SK-N-SH treated with all-trans-retinoic acid at 6 μM for 48 hours (cell line): ENCODE data around the gene LAMA2.

ENCODE experiments used
- ATAC-seq: fragments of 200-7000 bp; cut with Tn5 transposase; 3 replicates; pipeline ENCODE4 v1.9.1; 2020; ENCODE audit warnings: mild to moderate bottlenecking, moderate library complexity
- ARNTL ChIP-seq: fragments of 450-650 bp; formaldehyde crosslinking; IDR thresholded peaks from 2 replicates; pipeline ENCODE4 v1.5.0; 2020; ENCODE audit warnings: low read depth, mild to moderate bottlenecking, moderate library complexity, borderline replicate concordance
- BACH2 ChIP-seq: fragments of 250-450 bp; sonication (Bioruptor Pico); IDR thresholded peaks from 2 replicates; pipeline ENCODE4 v1.9.0; 2021; ENCODE audit warnings: mild to moderate bottlenecking, borderline replicate concordance
- CSDC2 ChIP-seq: fragments of 250-450 bp; sonication (Bioruptor Pico); IDR thresholded peaks from 2 replicates; pipeline ENCODE4 v1.5.0; 2020; ENCODE audit warnings: mild to moderate bottlenecking, moderate library complexity
- ESRRG ChIP-seq: fragments of 250-450 bp; sonication (Bioruptor Pico); IDR thresholded peaks from 2 replicates; pipeline ENCODE4 v1.6.1; 2021; ENCODE audit warnings: mild to moderate bottlenecking
- GLIS3 ChIP-seq: fragments of 250-450 bp; sonication (Bioruptor Pico); IDR thresholded peaks from 2 replicates; pipeline ENCODE4 v1.5.0; 2020; ENCODE audit warnings: mild to moderate bottlenecking, moderate library complexity
- PPARA ChIP-seq: fragments of 250-450 bp; sonication (Bioruptor Pico); IDR thresholded peaks from 2 replicates; pipeline ENCODE4 v1.5.0; 2020; ENCODE audit warnings: mild to moderate bottlenecking, borderline replicate concordance
- SNAI2 ChIP-seq: fragments of 250-450 bp; sonication (Bioruptor Pico); IDR thresholded peaks from 2 replicates; pipeline ENCODE4 v1.5.0; 2020; ENCODE audit warnings: mild to moderate bottlenecking, moderate library complexity
- TCF4 ChIP-seq: fragments of 250-450 bp; sonication (Bioruptor Pico); IDR thresholded peaks from 2 replicates; pipeline ENCODE4 v1.8.0; 2021; ENCODE audit warnings: mild to moderate bottlenecking, moderate library complexity, borderline replicate concordance
- TOX ChIP-seq: fragments of 250-450 bp; sonication (Bioruptor Pico); IDR thresholded peaks from 2 replicates; pipeline ENCODE4 v1.8.0; 2021; ENCODE audit warnings: mild to moderate bottlenecking, moderate library complexity, borderline replicate concordance
- ZC3H10 ChIP-seq: fragments of 250-450 bp; sonication (Bioruptor Pico); IDR thresholded peaks from 2 replicates; pipeline ENCODE4 v1.5.1; 2021; ENCODE audit warnings: mild to moderate bottlenecking, moderate library complexity
- ZFP30 ChIP-seq: fragments of 450-650 bp; formaldehyde crosslinking; IDR thresholded peaks from 2 replicates; pipeline ENCODE4 v1.5.0; 2022; ENCODE audit warnings: mild to moderate bottlenecking, moderate library complexity
- ZNF565 ChIP-seq: fragments of 450-650 bp; formaldehyde crosslinking; conservative IDR thresholded peaks from 2 replicates; pipeline ENCODE4 v1.5.0; 2020; ENCODE audit warnings: low read depth, mild to moderate bottlenecking, moderate library complexity
- ZNF8 ChIP-seq: fragments of 450-650 bp; formaldehyde crosslinking; IDR thresholded peaks from 2 replicates; pipeline ENCODE4 v1.5.0; 2020; ENCODE audit warnings: mild to moderate bottlenecking, moderate library complexity
- TF ChIP-seq, protein P1 (sequence below): fragments of 250-450 bp; sonication (Bioruptor Pico); IDR thresholded peaks from 2 replicates; pipeline ENCODE4 v1.8.0; 2020; ENCODE audit warnings: mild to moderate bottlenecking, moderate library complexity, borderline replicate concordance
- TF ChIP-seq, protein P2 (sequence below): fragments of 250-450 bp; sonication (Bioruptor Pico); IDR thresholded peaks from 2 replicates; pipeline ENCODE4 v1.5.1; 2021; ENCODE audit warnings: mild to moderate bottlenecking, moderate library complexity
- TF ChIP-seq, protein P3 (sequence below): fragments of 250-450 bp; sonication (Bioruptor Pico); IDR thresholded peaks from 2 replicates; pipeline ENCODE4 v1.5.0; 2020; ENCODE audit warnings: mild to moderate bottlenecking, moderate library complexity
- TF ChIP-seq, protein P4 (sequence below): fragments of 250-450 bp; sonication (Bioruptor Pico); IDR thresholded peaks from 2 replicates; pipeline ENCODE4 v1.5.1; 2020; ENCODE audit warnings: low read depth, mild to moderate bottlenecking, moderate library complexity
- TF ChIP-seq, protein P5 (sequence below): fragments of 250-450 bp; sonication (Bioruptor Pico); IDR thresholded peaks from 2 replicates; pipeline ENCODE4 v1.8.0; 2021; ENCODE audit warnings: low read depth, mild to moderate bottlenecking, moderate library complexity, borderline replicate concordance

The LAMA2 gene

DNA sequence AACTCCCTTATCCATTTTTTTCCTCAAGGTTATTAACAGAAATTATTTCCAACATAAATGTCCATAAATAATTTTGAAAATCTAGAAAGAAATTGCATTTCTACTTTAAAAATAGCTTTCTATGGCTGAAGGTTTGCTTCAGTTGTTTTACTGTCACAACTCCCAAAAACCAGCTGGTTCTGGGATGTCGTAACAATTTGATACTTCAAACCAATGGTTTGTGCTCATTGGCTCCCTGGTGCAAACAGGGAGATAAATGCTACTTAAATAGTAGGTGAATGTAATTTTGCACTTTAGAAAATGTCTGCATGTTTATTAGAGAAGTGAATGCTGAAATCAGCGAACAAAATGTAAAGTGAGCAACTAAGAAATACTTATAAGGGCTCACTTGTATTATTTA is 31.1 kb downstream of the LAMA2 start:
- ATAC-seq, result no peak
- TF ChIP-seq, protein P1, sequence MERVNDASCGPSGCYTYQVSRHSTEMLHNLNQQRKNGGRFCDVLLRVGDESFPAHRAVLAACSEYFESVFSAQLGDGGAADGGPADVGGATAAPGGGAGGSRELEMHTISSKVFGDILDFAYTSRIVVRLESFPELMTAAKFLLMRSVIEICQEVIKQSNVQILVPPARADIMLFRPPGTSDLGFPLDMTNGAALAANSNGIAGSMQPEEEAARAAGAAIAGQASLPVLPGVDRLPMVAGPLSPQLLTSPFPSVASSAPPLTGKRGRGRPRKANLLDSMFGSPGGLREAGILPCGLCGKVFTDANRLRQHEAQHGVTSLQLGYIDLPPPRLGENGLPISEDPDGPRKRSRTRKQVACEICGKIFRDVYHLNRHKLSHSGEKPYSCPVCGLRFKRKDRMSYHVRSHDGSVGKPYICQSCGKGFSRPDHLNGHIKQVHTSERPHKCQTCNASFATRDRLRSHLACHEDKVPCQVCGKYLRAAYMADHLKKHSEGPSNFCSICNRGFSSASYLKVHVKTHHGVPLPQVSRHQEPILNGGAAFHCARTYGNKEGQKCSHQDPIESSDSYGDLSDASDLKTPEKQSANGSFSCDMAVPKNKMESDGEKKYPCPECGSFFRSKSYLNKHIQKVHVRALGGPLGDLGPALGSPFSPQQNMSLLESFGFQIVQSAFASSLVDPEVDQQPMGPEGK (CRISPR knock-in tag), result no peak
- TF ChIP-seq, protein P2, sequence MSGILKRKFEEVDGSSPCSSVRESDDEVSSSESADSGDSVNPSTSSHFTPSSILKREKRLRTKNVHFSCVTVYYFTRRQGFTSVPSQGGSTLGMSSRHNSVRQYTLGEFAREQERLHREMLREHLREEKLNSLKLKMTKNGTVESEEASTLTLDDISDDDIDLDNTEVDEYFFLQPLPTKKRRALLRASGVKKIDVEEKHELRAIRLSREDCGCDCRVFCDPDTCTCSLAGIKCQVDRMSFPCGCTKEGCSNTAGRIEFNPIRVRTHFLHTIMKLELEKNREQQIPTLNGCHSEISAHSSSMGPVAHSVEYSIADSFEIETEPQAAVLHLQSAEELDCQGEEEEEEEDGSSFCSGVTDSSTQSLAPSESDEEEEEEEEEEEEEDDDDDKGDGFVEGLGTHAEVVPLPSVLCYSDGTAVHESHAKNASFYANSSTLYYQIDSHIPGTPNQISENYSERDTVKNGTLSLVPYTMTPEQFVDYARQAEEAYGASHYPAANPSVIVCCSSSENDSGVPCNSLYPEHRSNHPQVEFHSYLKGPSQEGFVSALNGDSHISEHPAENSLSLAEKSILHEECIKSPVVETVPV (CRISPR knock-in tag), result no peak
- TF ChIP-seq CSDC2 (CRISPR knock-in tag) (no peak), BACH2 (CRISPR knock-in tag) (no peak), ESRRG (CRISPR knock-in tag) (no peak), ZNF8 (CRISPR knock-in tag) (no peak), TOX (CRISPR knock-in tag) (no peak), PPARA (CRISPR knock-in tag) (no peak), ZFP30 (CRISPR knock-in tag) (no peak), GLIS3 (CRISPR knock-in tag) (no peak), SNAI2 (no peak), ARNTL (CRISPR knock-in tag) (no peak)
- TF ChIP-seq, protein P3, sequence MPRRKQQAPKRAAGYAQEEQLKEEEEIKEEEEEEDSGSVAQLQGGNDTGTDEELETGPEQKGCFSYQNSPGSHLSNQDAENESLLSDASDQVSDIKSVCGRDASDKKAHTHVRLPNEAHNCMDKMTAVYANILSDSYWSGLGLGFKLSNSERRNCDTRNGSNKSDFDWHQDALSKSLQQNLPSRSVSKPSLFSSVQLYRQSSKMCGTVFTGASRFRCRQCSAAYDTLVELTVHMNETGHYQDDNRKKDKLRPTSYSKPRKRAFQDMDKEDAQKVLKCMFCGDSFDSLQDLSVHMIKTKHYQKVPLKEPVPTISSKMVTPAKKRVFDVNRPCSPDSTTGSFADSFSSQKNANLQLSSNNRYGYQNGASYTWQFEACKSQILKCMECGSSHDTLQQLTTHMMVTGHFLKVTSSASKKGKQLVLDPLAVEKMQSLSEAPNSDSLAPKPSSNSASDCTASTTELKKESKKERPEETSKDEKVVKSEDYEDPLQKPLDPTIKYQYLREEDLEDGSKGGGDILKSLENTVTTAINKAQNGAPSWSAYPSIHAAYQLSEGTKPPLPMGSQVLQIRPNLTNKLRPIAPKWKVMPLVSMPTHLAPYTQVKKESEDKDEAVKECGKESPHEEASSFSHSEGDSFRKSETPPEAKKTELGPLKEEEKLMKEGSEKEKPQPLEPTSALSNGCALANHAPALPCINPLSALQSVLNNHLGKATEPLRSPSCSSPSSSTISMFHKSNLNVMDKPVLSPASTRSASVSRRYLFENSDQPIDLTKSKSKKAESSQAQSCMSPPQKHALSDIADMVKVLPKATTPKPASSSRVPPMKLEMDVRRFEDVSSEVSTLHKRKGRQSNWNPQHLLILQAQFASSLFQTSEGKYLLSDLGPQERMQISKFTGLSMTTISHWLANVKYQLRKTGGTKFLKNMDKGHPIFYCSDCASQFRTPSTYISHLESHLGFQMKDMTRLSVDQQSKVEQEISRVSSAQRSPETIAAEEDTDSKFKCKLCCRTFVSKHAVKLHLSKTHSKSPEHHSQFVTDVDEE, result no peak
- TF ChIP-seq, protein P4, sequence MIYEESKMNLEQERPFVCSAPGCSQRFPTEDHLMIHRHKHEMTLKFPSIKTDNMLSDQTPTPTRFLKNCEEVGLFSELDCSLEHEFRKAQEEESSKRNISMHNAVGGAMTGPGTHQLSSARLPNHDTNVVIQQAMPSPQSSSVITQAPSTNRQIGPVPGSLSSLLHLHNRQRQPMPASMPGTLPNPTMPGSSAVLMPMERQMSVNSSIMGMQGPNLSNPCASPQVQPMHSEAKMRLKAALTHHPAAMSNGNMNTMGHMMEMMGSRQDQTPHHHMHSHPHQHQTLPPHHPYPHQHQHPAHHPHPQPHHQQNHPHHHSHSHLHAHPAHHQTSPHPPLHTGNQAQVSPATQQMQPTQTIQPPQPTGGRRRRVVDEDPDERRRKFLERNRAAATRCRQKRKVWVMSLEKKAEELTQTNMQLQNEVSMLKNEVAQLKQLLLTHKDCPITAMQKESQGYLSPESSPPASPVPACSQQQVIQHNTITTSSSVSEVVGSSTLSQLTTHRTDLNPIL (CRISPR knock-in tag), result no peak

DNA sequence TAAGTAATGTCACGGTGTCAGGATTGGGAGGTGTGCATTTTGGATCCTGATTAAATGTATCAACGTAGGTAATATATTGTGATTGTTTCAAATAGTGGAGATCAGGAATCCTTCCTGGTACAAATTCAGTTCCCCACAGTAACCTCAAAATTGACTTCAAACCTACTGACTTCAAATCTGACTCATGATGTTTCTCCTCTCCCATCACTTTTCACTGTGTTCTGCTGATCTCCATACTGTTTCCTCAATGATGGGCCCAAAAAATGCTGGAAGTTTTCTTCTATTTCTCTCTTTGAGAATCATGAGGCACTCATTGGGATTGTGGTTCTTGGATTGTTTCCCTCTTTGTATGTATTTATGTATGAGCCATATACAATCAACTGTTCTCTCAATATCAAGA is 35.9 kb downstream of the LAMA2 start:
- no peak for ATAC-seq
- TF ChIP-seq, protein P3, result no peak
- no peak for TF ChIP-seq ESRRG (CRISPR knock-in tag)
- TF ChIP-seq, all 23 proteins: peak for 0

DNA sequence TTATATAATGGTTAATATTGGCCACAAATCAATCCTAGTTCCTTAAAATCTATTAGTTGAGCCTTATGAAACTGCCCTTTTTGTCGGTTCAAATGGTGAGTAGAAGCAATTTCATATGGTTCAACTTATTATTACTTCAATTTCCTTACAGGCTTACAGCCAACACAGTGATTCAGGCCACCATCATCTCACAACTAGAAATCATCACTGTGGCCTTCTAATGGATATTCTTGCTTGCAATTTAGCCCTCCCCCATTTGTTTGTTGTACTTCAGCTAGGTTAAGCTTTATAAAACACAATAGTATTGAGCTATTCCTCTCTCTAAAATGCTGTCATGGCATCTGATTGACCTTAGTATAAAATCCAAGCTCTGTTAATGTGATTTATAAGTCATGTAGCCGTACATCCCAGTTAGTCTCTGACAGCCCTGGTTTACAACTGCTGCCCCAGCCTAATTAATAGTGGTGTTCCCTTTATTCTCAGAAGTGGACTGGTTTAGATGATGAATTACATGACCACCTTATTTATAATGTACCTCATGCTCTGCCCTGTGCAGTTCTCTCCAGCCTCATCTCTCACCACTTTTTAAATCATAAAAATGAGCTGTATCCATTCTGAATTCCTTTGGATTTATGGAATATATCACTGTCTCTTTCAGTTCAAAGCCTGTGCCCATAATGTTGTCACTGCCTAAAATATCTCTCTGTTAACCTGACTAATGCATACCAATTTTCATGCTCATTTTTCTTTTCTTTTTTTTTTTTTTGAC is 36.7 kb downstream of the LAMA2 start:
- TF ChIP-seq, protein P4 (CRISPR knock-in tag), result no peak
- TF ChIP-seq ZC3H10 (no peak), ZNF565 (CRISPR knock-in tag) (no peak), TCF4 (no peak)
- TF ChIP-seq, protein P5, sequence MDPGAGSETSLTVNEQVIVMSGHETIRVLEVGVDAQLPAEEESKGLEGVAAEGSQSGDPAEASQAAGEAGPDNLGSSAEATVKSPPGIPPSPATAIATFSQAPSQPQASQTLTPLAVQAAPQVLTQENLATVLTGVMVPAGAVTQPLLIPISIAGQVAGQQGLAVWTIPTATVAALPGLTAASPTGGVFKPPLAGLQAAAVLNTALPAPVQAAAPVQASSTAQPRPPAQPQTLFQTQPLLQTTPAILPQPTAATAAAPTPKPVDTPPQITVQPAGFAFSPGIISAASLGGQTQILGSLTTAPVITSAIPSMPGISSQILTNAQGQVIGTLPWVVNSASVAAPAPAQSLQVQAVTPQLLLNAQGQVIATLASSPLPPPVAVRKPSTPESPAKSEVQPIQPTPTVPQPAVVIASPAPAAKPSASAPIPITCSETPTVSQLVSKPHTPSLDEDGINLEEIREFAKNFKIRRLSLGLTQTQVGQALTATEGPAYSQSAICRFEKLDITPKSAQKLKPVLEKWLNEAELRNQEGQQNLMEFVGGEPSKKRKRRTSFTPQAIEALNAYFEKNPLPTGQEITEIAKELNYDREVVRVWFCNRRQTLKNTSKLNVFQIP (CRISPR knock-in tag), result no peak
- no peak for ATAC-seq
